Measurements from ENCODE around the gene LIN37.

The LIN37 gene

GRCh38 chr19:35748106-35749020, at the start of gene LIN37:
LIN37 (plus strand) TSS chr19:35748576; CDS start chr19:35748725, 149 bp downstream.
- DNase-seq = peak; percentile 98

GRCh38 chr19:35702223-35703012, 46.0 kb upstream of the LIN37 start:
- DNase-seq = peak; percentile 88

- DNase-seq = no peak
These were observed 45.0 kb upstream of the LIN37 start for GRCh38 chr19:35703343-35703742.

- DNase-seq = no peak
These were observed 44.2 kb upstream of the LIN37 start, which contains the start of gene ZBTB32 for GRCh38 chr19:35704218-35704617. ZBTB32 (plus strand) TSS chr19:35704558; CDS start chr19:35714627, 10,069 bp downstream.

- DNase-seq = no peak
These were observed 40.0 kb upstream of the LIN37 start for GRCh38 chr19:35708391-35708790.

GRCh38 chr19:35710784-35711723, 37.3 kb upstream of the LIN37 start:
- DNase-seq = no peak

GRCh38 chr19:35712567-35713505, 35.5 kb upstream of the LIN37 start:
- no peak for DNase-seq

- DNase-seq = no peak
These were observed 34.9 kb upstream of the LIN37 start for GRCh38 chr19:35713506-35713850.

- DNase-seq = no peak
These were observed 34.4 kb upstream of the LIN37 start for GRCh38 chr19:35713904-35714495.

- no peak for DNase-seq
These were observed 33.6 kb upstream of the LIN37 start for GRCh38 chr19:35714601-35715354.

- no peak for DNase-seq
These were observed 33.0 kb upstream of the LIN37 start for GRCh38 chr19:35715355-35715809.

GRCh38 chr19:35715981-35716800, 32.2 kb upstream of the LIN37 start:
- DNase-seq = no peak

GRCh38 chr19:35716801-35717664, 31.3 kb upstream of the LIN37 start:
- DNase-seq = peak; percentile 96

- DNase-seq = no peak
These were observed 30.6 kb upstream of the LIN37 start, which contains the start of gene KMT2B for GRCh38 chr19:35717665-35718344. KMT2B (plus strand) TSS chr19:35718003; CDS start chr19:35718019, 16 bp downstream.

GRCh38 chr19:35718345-35719041, 29.9 kb upstream of the LIN37 start:
- DNase-seq = peak; percentile 44

GRCh38 chr19:35719402-35720162, 28.8 kb upstream of the LIN37 start:
- no peak for DNase-seq
